HG02973 (cell line): ENCODE data around the gene ACSL6.

Source experiments
- ATAC-seq: cut with Tn5 transposase; IDR thresholded peaks from one replicate; pipeline ENCODE4 v1.9.1; 2021; ENCODE audit warnings: moderate library complexity; ENCODE audit not compliant: unreplicated experiment

ACSL6 gene

GRCh38 chr5:132011622-132012343 lies at the start of gene ACSL6:
ACSL6 (minus strand) TSS chr5:132011658; CDS start chr5:132011553, 105 bp downstream.
- ATAC-seq: no peak

GRCh38 chr5:132060501-132061161 lies 49.2 kb upstream of the ACSL6 start, which contains the start of gene IL3:
IL3 (plus strand) TSS chr5:132060655; CDS start chr5:132060707, 52 bp downstream.
- ATAC-seq: no peak

GRCh38 chr5:132059696-132060500 lies 48.4 kb upstream of the ACSL6 start:
- no peak for ATAC-seq

- no peak for ATAC-seq
These were observed 47.7 kb upstream of the ACSL6 start for GRCh38 chr5:132059043-132059695.

- no peak for ATAC-seq
These were observed 47.2 kb upstream of the ACSL6 start for GRCh38 chr5:132058646-132059042.

- ATAC-seq: no peak
These were observed 46.2 kb upstream of the ACSL6 start for GRCh38 chr5:132057498-132058255.

GRCh38 chr5:132056610-132057497 lies 45.4 kb upstream of the ACSL6 start:
- no peak for ATAC-seq

- ATAC-seq: no peak
These were observed 44.6 kb upstream of the ACSL6 start for GRCh38 chr5:132055808-132056609.

- no peak for ATAC-seq
These were observed 44.0 kb upstream of the ACSL6 start for GRCh38 chr5:132055441-132055807.

GRCh38 chr5:132054697-132055440 lies 43.4 kb upstream of the ACSL6 start:
- ATAC-seq: no peak

- ATAC-seq: no peak
These were observed 42.7 kb upstream of the ACSL6 start for GRCh38 chr5:132054031-132054696.

- ATAC-seq: no peak
These were observed 42.0 kb upstream of the ACSL6 start for GRCh38 chr5:132053483-132053882.

- ATAC-seq: no peak
These were observed 41.1 kb upstream of the ACSL6 start for GRCh38 chr5:132052520-132052919.

- no peak for ATAC-seq
These were observed 39.4 kb upstream of the ACSL6 start for GRCh38 chr5:132050661-132051552.

- ATAC-seq: no peak
These were observed 38.7 kb upstream of the ACSL6 start for GRCh38 chr5:132050136-132050535.

- no peak for ATAC-seq
These were observed 38.1 kb upstream of the ACSL6 start for GRCh38 chr5:132049559-132049958.
